Nephron (organoid): ENCODE measurements around the gene SLC36A3.
A peak's percentile ranks its signal among the peaks of the same experiment; 100 is the strongest.

ENCODE experiments used
- H3K27ac Mint-ChIP-seq, 3 experiments: 2 replicates each; pipeline ENCODE4 v1.8.0; 2020; ENCODE audit warnings: mixed read lengths in 3 of 3, mild to moderate bottlenecking in 2 of 3, moderate library complexity in 1 of 3
- H3K27me3 Mint-ChIP-seq: 2 replicates; pipeline ENCODE4 v1.8.0; 2021; ENCODE audit warnings: low read depth, mild to moderate bottlenecking, moderate library complexity, mixed read lengths
- H3K36me3 Mint-ChIP-seq: 2 replicates; pipeline ENCODE4 v1.8.0; 2020; ENCODE audit warnings: low read depth, mixed read lengths
- H3K4me1 Mint-ChIP-seq: 2 replicates; pipeline ENCODE4 v1.8.0; 2020; ENCODE audit warnings: mixed read lengths
- H3K4me3 Mint-ChIP-seq, 3 experiments: 2 replicates each; pipeline ENCODE4 v1.8.0; 2020; ENCODE audit warnings: mild to moderate bottlenecking in 3 of 3, mixed read lengths in 3 of 3, moderate library complexity in 2 of 3
- H3K9me3 Mint-ChIP-seq: 2 replicates; pipeline ENCODE4 v1.8.0; 2020; ENCODE audit warnings: mixed read lengths
- CTCF ChIP-seq, 3 experiments: fragments of 200-600 bp; sonication (generic); IDR thresholded peaks; one replicate each; pipeline ENCODE4 v1.5.0; 2021; ENCODE audit warnings: antibody characterized with exemption in 3 of 3; ENCODE audit not compliant: unreplicated experiment in 3 of 3

Gene SLC36A3

DNA sequence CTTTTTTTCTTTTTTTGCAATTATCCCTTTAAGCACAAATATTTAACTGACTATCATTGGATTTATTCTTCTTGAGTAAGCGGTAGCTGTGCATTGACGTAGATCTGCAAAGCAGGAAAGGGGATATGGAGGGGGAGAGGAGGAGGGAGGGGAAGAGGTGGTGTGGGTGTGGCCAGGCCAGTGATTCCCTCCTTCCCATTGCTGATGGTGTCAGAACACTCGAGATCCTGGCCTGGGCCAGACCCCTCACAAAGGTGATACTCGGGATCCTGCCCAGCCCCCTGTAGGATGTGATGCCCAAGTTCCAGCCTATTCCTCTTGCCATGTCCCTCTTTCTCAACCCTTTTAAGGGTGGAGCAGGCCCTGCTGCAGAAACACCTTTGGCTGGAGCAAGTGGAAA is 9.9 kb downstream of the SLC36A3 start:
- H3K27ac Mint-ChIP-seq, result no peak overlapping the region
- TF ChIP-seq CTCF (IDR thresholded peaks at IDR 0.05; ENCODE audit: unreplicated experiment in 3 of 3), result no peak
- peaks cover 4% of the 10 kb centered on the region for H3K9me3 Mint-ChIP-seq
- no peak overlapping the region for H3K4me3 Mint-ChIP-seq
- no peaks in the 10 kb centered on the region for H3K36me3 Mint-ChIP-seq
- H3K27me3 Mint-ChIP-seq, result peaks cover 13% of the 10 kb centered on the region
- H3K4me1 Mint-ChIP-seq, result peaks cover 7% of the 10 kb centered on the region

- no peaks in the 10 kb centered on the region for H3K4me1 Mint-ChIP-seq
- no peaks in the 10 kb centered on the region for H3K36me3 Mint-ChIP-seq
- TF ChIP-seq CTCF (IDR thresholded peaks at IDR 0.05; ENCODE audit: unreplicated experiment in 3 of 3), result no peak
- peaks cover 4% of the 10 kb centered on the region for H3K9me3 Mint-ChIP-seq
- H3K4me3 Mint-ChIP-seq, result no peak overlapping the region
- no peak overlapping the region for H3K27ac Mint-ChIP-seq
- peaks cover 5% of the 10 kb centered on the region for H3K27me3 Mint-ChIP-seq
These were observed 15.4 kb downstream of the SLC36A3 start for GRCh38 chr5:151288180-151288579.

DNA sequence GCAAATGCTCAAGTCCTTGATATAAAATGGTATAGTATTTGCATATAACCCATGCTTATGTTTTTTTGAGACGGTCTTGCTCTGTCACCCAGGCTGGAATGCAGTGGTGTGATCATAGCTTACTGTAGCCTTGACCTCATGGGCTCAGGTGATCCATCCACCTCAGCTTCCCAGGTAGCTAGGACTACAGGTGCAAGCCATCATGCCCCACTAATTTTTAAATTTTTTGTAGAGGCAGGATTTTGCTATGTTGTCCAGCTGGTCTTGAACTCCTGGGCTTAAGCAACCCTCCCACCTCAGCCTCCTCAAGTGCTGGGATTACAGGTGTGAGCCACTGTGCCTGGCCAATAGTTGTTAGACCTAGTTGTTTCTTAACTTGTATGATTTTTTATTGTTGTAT is 17.3 kb downstream of the SLC36A3 start:
- no peaks in the 10 kb centered on the region for H3K36me3 Mint-ChIP-seq
- no peak for TF ChIP-seq CTCF (IDR thresholded peaks at IDR 0.05; ENCODE audit: unreplicated experiment in 3 of 3)
- H3K27me3 Mint-ChIP-seq, result peaks cover 5% of the 10 kb centered on the region
- H3K9me3 Mint-ChIP-seq, result peaks cover 1% of the 10 kb centered on the region
- no peak overlapping the region for H3K27ac Mint-ChIP-seq
- H3K4me1 Mint-ChIP-seq, result no peaks in the 10 kb centered on the region
- H3K4me3 Mint-ChIP-seq, result no peak overlapping the region

- peak overlapping the region in 1 of 3 experiments; percentile 17 for H3K27ac Mint-ChIP-seq
- H3K4me1 Mint-ChIP-seq, result no peaks in the 10 kb centered on the region
- H3K36me3 Mint-ChIP-seq, result no peaks in the 10 kb centered on the region
- no peak overlapping the region for H3K4me3 Mint-ChIP-seq
- H3K9me3 Mint-ChIP-seq, result no peaks in the 10 kb centered on the region
- H3K27me3 Mint-ChIP-seq, result peaks cover 5% of the 10 kb centered on the region
- TF ChIP-seq CTCF (IDR thresholded peaks at IDR 0.05; ENCODE audit: unreplicated experiment in 3 of 3), result no peak
These were observed 17.9 kb downstream of the SLC36A3 start for GRCh38 chr5:151285683-151286082.

DNA sequence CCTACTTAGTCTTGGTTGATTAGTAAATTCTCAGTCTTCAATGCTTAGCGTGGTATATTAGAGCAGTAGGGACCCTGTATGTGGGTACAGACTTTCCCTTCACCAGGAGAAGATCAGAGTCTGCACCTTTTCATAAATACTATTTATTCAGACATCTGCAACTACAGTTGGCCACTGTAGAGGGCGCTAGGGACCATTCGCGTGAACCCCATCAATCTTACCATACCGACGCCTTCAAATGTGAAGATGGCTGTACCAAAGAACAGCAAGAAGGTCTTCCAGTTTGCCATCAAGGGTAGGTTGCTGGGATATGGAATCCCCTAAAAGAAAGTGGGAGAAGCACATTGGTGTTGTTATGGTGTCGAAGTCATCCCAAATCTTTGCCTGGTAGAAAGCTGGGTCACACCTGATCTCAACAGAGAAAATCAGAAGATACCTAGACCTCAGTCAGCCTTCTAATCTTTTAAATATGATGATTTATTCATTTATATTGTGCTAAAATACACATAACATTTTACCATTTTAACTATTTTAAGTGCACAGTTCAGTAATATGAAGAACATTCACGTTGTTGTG is 19.1 kb downstream of the SLC36A3 start:
- Mint-ChIP-seq H3K4me3 (no peak overlapping the region), H3K27ac (no peak overlapping the region), H3K4me1 (peaks cover 5% of the 10 kb centered on the region)

More for the DNA sequence above, 19.1 kb downstream of the SLC36A3 start:
- Mint-ChIP-seq H3K27me3 (peaks cover 9% of the 10 kb centered on the region), H3K9me3 (no peaks in the 10 kb centered on the region), H3K36me3 (no peaks in the 10 kb centered on the region)
- peak in 1 of 3 experiments; percentile 8 for TF ChIP-seq CTCF (IDR thresholded peaks at IDR 0.05; ENCODE audit: unreplicated experiment in 3 of 3)
